Hepatocyte (in vitro differentiated cells): ENCODE measurements around the gene IMPDH2. TPM values are rescaled to one million over a fixed set of nuclear protein-coding genes. Genes with fewer than 3 reads are reported as not detected.

Experiments used
- DNase-seq: peaks from one replicate; pipeline ENCODE4 v3.0.0-alpha.2; 2016; ENCODE audit warnings: low spot score
- H2AFZ ChIP-seq: fragments of 200-600 bp; sonication (generic); 2 replicates; pipeline ENCODE4 v1.6.0; 2016; ENCODE audit warnings: antibody characterized with exemption, mild to moderate bottlenecking
- H3K27ac ChIP-seq: fragments of 200-600 bp; sonication (generic); 2 replicates; pipeline ENCODE4 v1.5.1; 2016; ENCODE audit warnings: mild to moderate bottlenecking
- H3K27me3 ChIP-seq: fragments of 200-600 bp; sonication (generic); 2 replicates; pipeline ENCODE4 v1.6.1; 2016
- H3K36me3 ChIP-seq: fragments of 200-600 bp; sonication (generic); replicated peaks from 2 replicates; pipeline ENCODE4 v1.5.1; 2016; ENCODE audit warnings: low read depth; ENCODE audit not compliant: insufficient read depth
- H3K4me1 ChIP-seq: fragments of 200-600 bp; sonication (generic); 2 replicates; pipeline ENCODE4 v1.5.1; 2016; ENCODE audit warnings: mild to moderate bottlenecking, moderate library complexity; ENCODE audit not compliant: insufficient read depth
- H3K4me2 ChIP-seq: fragments of 200-600 bp; sonication (generic); 2 replicates; pipeline ENCODE4 v1.6.0; 2016
- H3K4me3 ChIP-seq: fragments of 200-600 bp; sonication (generic); 2 replicates; pipeline ENCODE4 v1.5.1; 2016; ENCODE audit warnings: mild to moderate bottlenecking
- H3K79me2 ChIP-seq: fragments of 200-600 bp; sonication (generic); 2 replicates; pipeline ENCODE4 v1.6.0; 2017; ENCODE audit warnings: mild to moderate bottlenecking
- H3K9me2 ChIP-seq: fragments of 200-600 bp; sonication (generic); replicated peaks from 2 replicates; pipeline ENCODE4 v1.6.0; 2017; ENCODE audit warnings: mild to moderate bottlenecking; ENCODE audit not compliant: insufficient read depth
- H3K9me3 ChIP-seq: fragments of 200-600 bp; sonication (generic); 2 replicates; pipeline ENCODE4 v1.5.1; 2016; ENCODE audit warnings: low read depth, mild to moderate bottlenecking
- H4K20me1 ChIP-seq: fragments of 200-600 bp; sonication (generic); 2 replicates; pipeline ENCODE4 v1.6.0; 2016; ENCODE audit warnings: mild to moderate bottlenecking; ENCODE audit not compliant: insufficient read depth, poor library complexity, severe bottlenecking
- CTCF ChIP-seq: fragments of 200-600 bp; sonication (generic); IDR thresholded peaks from 2 replicates; pipeline ENCODE4 v1.5.1; 2016; ENCODE audit warnings: antibody characterized with exemption, mild to moderate bottlenecking; ENCODE audit not compliant: poor library complexity
- EZH2 ChIP-seq: fragments of 200-600 bp; sonication (generic); IDR thresholded peaks from 2 replicates; pipeline ENCODE4 v1.6.1; 2016; ENCODE audit warnings: antibody characterized with exemption, mild to moderate bottlenecking, borderline replicate concordance
- EZH2phosphoT487 ChIP-seq: fragments of 200-600 bp; sonication (generic); IDR thresholded peaks from one replicate; pipeline ENCODE4 v1.6.1; 2018; ENCODE audit warnings: antibody characterized with exemption, mild to moderate bottlenecking, low read depth, moderate library complexity; ENCODE audit not compliant: unreplicated experiment, severe bottlenecking
- WGBS: methylation state at CpG from one replicate; pipeline ENCODE4 v1.1.6; 2016; ENCODE audit warnings: low lambda C conversion rate; ENCODE audit errors: missing lambda C conversion rate; 5-methylcytosine and 5-hydroxymethylcytosine counted together
- polyA plus RNA-seq: library from polyadenylated mRNA; unstranded; fragments of >200 nt; fragmentation: Nextera tagmentation; extraction: Ambion mirVana; gene quantifications from 2 replicates; pipeline ENCODE4 v1.2.1, GENCODE V29; 2016
- total RNA-seq: library from RNA; depleted of rRNA; stranded (reverse); fragments of >200 nt; gene quantifications from 2 replicates; pipeline ENCODE4 v1.2.3, GENCODE V29; 2014

The IMPDH2 gene
- total and polyA plus RNA-seq, 2 experiments from 2014 or later = 115 to 180 TPM

DNA sequence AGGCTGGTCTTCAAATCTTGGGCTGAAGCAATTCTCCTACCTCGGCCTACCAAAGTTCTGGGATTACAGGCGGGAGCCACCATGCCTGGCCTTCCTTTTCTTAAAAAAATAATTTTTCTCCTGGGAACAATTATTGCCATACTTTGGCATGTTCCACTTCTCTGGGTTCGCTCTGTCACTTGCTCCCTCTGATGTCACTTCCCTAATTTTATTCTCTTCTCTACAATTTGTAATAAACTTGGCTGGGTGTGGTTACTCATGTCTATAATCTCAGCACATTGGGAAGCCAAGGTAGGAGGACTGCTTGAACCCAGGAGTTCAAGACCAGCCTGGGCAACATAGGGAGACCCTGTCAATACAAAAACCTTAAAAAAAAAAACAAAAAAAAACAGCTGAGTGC is 6.1 kb upstream of the IMPDH2 start:
- no peaks in the 10 kb centered on the region for H3K4me1 ChIP-seq
- no peak for TF ChIP-seq EZH2phosphoT487
- TF ChIP-seq EZH2 = no peak
- TF ChIP-seq CTCF = no peak
- no peak overlapping the region for H3K4me3 ChIP-seq
- H2AFZ ChIP-seq = no peak overlapping the region
- H3K79me2 ChIP-seq = no peaks in the 10 kb centered on the region
- WGBS = 93% methylated on average over 3 of the region's 3 CpGs
- H3K27ac ChIP-seq = no peak overlapping the region
- H3K27me3 ChIP-seq = no peaks in the 10 kb centered on the region
- no peaks in the 10 kb centered on the region for H3K9me3 ChIP-seq
- H3K36me3 ChIP-seq = no peaks in the 10 kb centered on the region
- no peaks in the 10 kb centered on the region for H4K20me1 ChIP-seq
- H3K9me2 ChIP-seq = no peaks in the 10 kb centered on the region
- no peak for DNase-seq
- no peak overlapping the region for H3K4me2 ChIP-seq

GRCh38 chr3:49034650-49035049 is 5.5 kb upstream of the IMPDH2 start:
- Histone ChIP-seq H3K4me3 (no peak overlapping the region), H3K4me2 (no peak overlapping the region), H3K4me1 (no peaks in the 10 kb centered on the region), H4K20me1 (no peaks in the 10 kb centered on the region), H3K36me3 (no peaks in the 10 kb centered on the region), H3K27ac (no peak overlapping the region), H2AFZ (no peak overlapping the region), H3K79me2 (no peaks in the 10 kb centered on the region), H3K9me3 (no peaks in the 10 kb centered on the region), H3K9me2 (no peaks in the 10 kb centered on the region), H3K27me3 (no peaks in the 10 kb centered on the region)
- DNase-seq = no peak
- TF ChIP-seq EZH2phosphoT487 = no peak
- TF ChIP-seq CTCF = no peak
- no peak for TF ChIP-seq EZH2
- 94% methylated on average over 2 of the region's 2 CpGs for WGBS

DNA sequence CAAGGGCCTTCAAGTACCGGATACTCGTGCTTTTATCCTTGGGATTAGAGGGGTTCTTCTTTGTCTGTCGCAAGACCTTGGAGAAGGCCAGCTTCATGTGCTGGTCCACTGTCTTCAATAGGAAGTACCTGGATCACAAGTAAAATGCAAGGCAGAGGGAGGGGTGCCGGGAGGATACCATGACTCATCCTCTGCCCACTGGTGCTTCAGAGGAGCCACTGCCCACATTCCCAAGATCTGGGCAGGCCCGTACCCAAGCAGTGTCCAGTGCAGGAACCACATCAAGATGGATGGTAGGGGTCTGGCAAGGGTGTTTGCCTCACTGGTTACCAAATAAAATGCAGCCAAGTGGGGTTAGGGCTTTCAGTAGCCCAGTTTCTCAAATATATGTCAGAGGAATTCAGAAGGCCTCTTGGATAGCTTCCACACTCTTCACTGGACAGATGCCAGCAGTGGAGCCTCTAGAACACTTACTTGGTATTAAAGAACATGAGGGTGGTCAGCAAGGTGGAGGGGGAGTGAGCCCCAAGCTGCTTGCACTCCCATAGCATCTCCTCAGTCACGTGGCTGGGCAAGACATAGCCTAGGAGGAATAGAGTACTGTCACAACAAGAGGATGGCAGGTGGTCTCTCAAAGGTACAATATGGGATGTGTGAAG is 3.6 kb upstream of the IMPDH2 start:
- Histone ChIP-seq H3K4me1 (peaks cover 13% of the 10 kb centered on the region), H3K4me3 (no peak overlapping the region), H3K27me3 (no peaks in the 10 kb centered on the region), H3K36me3 (no peaks in the 10 kb centered on the region), H3K4me2 (no peak overlapping the region), H4K20me1 (no peaks in the 10 kb centered on the region), H3K27ac (no peak overlapping the region), H3K9me2 (no peaks in the 10 kb centered on the region), H2AFZ (no peak overlapping the region), H3K79me2 (peaks cover 13% of the 10 kb centered on the region), H3K9me3 (no peaks in the 10 kb centered on the region)
- WGBS = 93% methylated on average over 6 of the region's 6 CpGs
- no peak for TF ChIP-seq CTCF
- no peak for TF ChIP-seq EZH2
- TF ChIP-seq EZH2phosphoT487 = no peak
- DNase-seq = no peak

GRCh38 chr3:49030321-49030720 is 1.1 kb upstream of the IMPDH2 start:
- 92% methylated on average over 6 of the region's 6 CpGs for WGBS
- no peak for TF ChIP-seq CTCF
- no peak for TF ChIP-seq EZH2
- no peak for TF ChIP-seq EZH2phosphoT487
- Histone ChIP-seq H3K36me3 (no peaks in the 10 kb centered on the region), H3K27me3 (no peaks in the 10 kb centered on the region), H3K9me3 (no peaks in the 10 kb centered on the region), H4K20me1 (no peaks in the 10 kb centered on the region), H3K9me2 (no peaks in the 10 kb centered on the region), H3K4me3 (no peak overlapping the region), H3K4me1 (peaks cover 13% of the 10 kb centered on the region), H3K79me2 (peaks cover 30% of the 10 kb centered on the region), H3K4me2 (no peak overlapping the region), H3K27ac (no peak overlapping the region), H2AFZ (no peak overlapping the region)
- no peak for DNase-seq
